ENCODE measurements around the gene TP53AIP1. TPM values are rescaled to one million over a fixed set of nuclear protein-coding genes. Genes with fewer than 3 reads are reported as not detected.

Gene TP53AIP1
- total and polyA plus RNA-seq, 9 of the 15 experiments (the other 6 are each of a cell fraction or from before 2014, with no cell fraction given), result not detected

DNA sequence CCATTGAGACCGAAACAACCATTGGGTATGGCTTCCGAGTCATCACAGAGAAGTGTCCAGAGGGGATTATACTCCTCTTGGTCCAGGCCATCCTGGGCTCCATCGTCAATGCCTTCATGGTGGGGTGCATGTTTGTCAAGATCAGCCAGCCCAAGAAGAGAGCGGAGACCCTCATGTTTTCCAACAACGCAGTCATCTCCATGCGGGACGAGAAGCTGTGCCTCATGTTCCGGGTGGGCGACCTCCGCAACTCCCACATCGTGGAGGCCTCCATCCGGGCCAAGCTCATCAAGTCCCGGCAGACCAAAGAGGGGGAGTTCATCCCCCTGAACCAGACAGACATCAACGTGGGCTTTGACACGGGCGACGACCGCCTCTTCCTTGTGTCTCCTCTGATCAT lies 31.0 kb downstream of the TP53AIP1 start:
- H4K20me1 ChIP-seq (replicated peaks; ENCODE audit: control insufficient read depth, insufficient read depth, low read length), result no peaks in the 10 kb centered on the region
- H3K9me1 ChIP-seq (ENCODE audit: control insufficient read depth, insufficient read depth, low read length), result no peaks in the 10 kb centered on the region
- no peak overlapping the region for H3K27ac ChIP-seq (ENCODE audit: extremely low read depth, low read depth, low read length)
- ChIA-PET CTCF (ENCODE audit: low intra/inter-chr PET ratio) (no interaction called here), POLR2A (no interaction called here)
- WGBS (ENCODE audit: insufficient coverage, low coverage, missing lambda C conversion rate), result 0% methylated on average over 18 of the region's 18 CpGs
- H3K79me2 ChIP-seq (ENCODE audit: control insufficient read depth, insufficient read depth, low read length), result no peaks in the 10 kb centered on the region
- in situ Hi-C loops (cut with MboI) (no loop called here), intact Hi-C loops (cut with micrococcal nuclease) (no loop called here)
- H3K9ac ChIP-seq (ENCODE audit: insufficient read depth in 1 of 2, low read depth in 2 of 2, low read length in 2 of 2), result no peak overlapping the region
- H3K36me3 ChIP-seq (ENCODE audit: control insufficient read depth, insufficient read depth, low read length), result no peaks in the 10 kb centered on the region
- ATAC-seq (no peak), FAIRE-seq (no peak), DNase-seq (ENCODE audit: extremely low read depth in 1 of 4, low spot score in 3 of 4) (no peak)
- H3K27me3 ChIP-seq (ENCODE audit: control insufficient read depth in 2 of 2, insufficient read depth in 2 of 2, low read length in 2 of 2), result peaks cover 0 to 12% of the 10 kb centered on the region in 2 experiments; a peak in 3 of 5 replicates
- H3K9me3 ChIP-seq (replicated peaks; ENCODE audit: control insufficient read depth, insufficient read depth, low read depth, low read length), result no peaks in the 10 kb centered on the region
- no TSS peak for BruUV-seq (replicated peaks)
- H3K4me3 ChIP-seq, result no peak overlapping the region
- H2AFZ ChIP-seq (ENCODE audit: low read depth, low read length), result no peak overlapping the region
- H3K4me2 ChIP-seq (ENCODE audit: insufficient read depth, low read length), result no peak overlapping the region
- H3K4me1 ChIP-seq (replicated peaks in 1 of 2; ENCODE audit: control insufficient read depth in 2 of 2, insufficient read depth in 2 of 2, low read length in 2 of 2), result no peaks in the 10 kb centered on the region
- TF ChIP-seq HINFP (tag; conservative IDR thresholded peaks at IDR 0.05; ENCODE audit: low read depth), result no peak
- no peak for TF ChIP-seq SMARCC2 (IDR thresholded peaks at IDR 0.05; ENCODE audit: low read depth)
- no peak for TF ChIP-seq DIDO1 (tag; IDR thresholded peaks at IDR 0.05; ENCODE audit: low read depth)
- TF ChIP-seq BHLHE40 (IDR thresholded peaks at IDR 0.05; ENCODE audit: low read length), result no peak
- no peak for TF ChIP-seq ZFP1 (CRISPR knock-in tag; IDR thresholded peaks at IDR 0.05)
- TF ChIP-seq, protein P1, sequence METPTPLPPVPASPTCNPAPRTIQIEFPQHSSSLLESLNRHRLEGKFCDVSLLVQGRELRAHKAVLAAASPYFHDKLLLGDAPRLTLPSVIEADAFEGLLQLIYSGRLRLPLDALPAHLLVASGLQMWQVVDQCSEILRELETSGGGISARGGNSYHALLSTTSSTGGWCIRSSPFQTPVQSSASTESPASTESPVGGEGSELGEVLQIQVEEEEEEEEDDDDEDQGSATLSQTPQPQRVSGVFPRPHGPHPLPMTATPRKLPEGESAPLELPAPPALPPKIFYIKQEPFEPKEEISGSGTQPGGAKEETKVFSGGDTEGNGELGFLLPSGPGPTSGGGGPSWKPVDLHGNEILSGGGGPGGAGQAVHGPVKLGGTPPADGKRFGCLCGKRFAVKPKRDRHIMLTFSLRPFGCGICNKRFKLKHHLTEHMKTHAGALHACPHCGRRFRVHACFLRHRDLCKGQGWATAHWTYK (CRISPR knock-in tag; IDR thresholded peaks at IDR 0.05), result no peak
- no peak for TF ChIP-seq ZNF184 (CRISPR knock-in tag; IDR thresholded peaks at IDR 0.05)
- no peak for TF ChIP-seq ZNF124 (CRISPR knock-in tag; IDR thresholded peaks at IDR 0.05)
- TF ChIP-seq PPARD (CRISPR knock-in tag; IDR thresholded peaks at IDR 0.05), result no peak
- TF ChIP-seq TFE3 (CRISPR knock-in tag; IDR thresholded peaks at IDR 0.05), result no peak
- TF ChIP-seq ZBTB1 (CRISPR knock-in tag; IDR thresholded peaks at IDR 0.05; ENCODE audit: borderline replicate concordance, low read depth), result no peak
- no peak for TF ChIP-seq FOXJ3 (CRISPR knock-in tag; IDR thresholded peaks at IDR 0.05)
- TF ChIP-seq THRA (IDR thresholded peaks at IDR 0.05), result no peak
- no peak for TF ChIP-seq ATF1 (CRISPR knock-in tag; IDR thresholded peaks at IDR 0.05)
- TF ChIP-seq ATF1 (tag; IDR thresholded peaks at IDR 0.05), result no peak
- TF ChIP-seq HDAC1 (IDR thresholded peaks at IDR 0.05), result no peak
- TF ChIP-seq HSF4 (CRISPR knock-in tag; IDR thresholded peaks at IDR 0.05; ENCODE audit: borderline replicate concordance), result no peak
- TF ChIP-seq ZNF280B (CRISPR knock-in tag; IDR thresholded peaks at IDR 0.05), result no peak

Data from K562 (cell line).